PC-3 (cell line): ENCODE data around the gene KIF6. TPM values are rescaled to one million over a fixed set of nuclear protein-coding genes. Genes with fewer than 3 reads are reported as not detected.

Experiments
- ATAC-seq: fragments of 200-7000 bp; cut with Tn5 transposase; 2 replicates; pipeline ENCODE4 v1.9.1; 2020; ENCODE audit warnings: mild to moderate bottlenecking, moderate library complexity
- BruUV-seq: library from RNA; stranded (reverse); fragments of 400-500 nt; replicated peaks from 2 replicates; lab custom pipeline; 2021; lab: Mats Ljungman, UMichigan
- CTCF ChIA-PET: fragments of 300-600 bp; sonication (Branson Sonifier 250); formaldehyde crosslinking; loops from one replicate; lab custom pipeline; 2022; ENCODE audit warnings: antibody characterized with exemption; lab: Charles Lee
- POLR2A ChIA-PET: fragments of 300-600 bp; sonication (Branson Sonifier 250); formaldehyde crosslinking; loops from one replicate; lab custom pipeline; 2022; ENCODE audit warnings: antibody characterized with exemption; ENCODE audit not compliant: unreplicated experiment; lab: Charles Lee
- DNase-seq: peaks from one replicate; pipeline ENCODE4 v3.0.0-alpha.2; 2015
- H2AFZ ChIP-seq: fragments of 300-600 bp; sonication (generic); 2 replicates; pipeline ENCODE4 v1.6.0; 2016; ENCODE audit warnings: antibody characterized with exemption, low read length
- H3F3A ChIP-seq: fragments of 300-600 bp; sonication (generic); one replicate; pipeline ENCODE4 v1.6.0; 2017; ENCODE audit warnings: antibody characterized with exemption, low read length, control low read depth, mild to moderate bottlenecking; ENCODE audit not compliant: unreplicated experiment
- H3K27ac ChIP-seq: fragments of 300-600 bp; sonication (generic); 2 replicates; pipeline ENCODE4 v1.5.1; 2016; ENCODE audit warnings: mild to moderate bottlenecking, low read length
- H3K27me3 ChIP-seq: fragments of 300-600 bp; sonication (generic); 2 replicates; pipeline ENCODE4 v1.6.1; 2016; ENCODE audit warnings: low read length, mixed read lengths
- H3K36me3 ChIP-seq: fragments of 300-600 bp; sonication (generic); 2 replicates; pipeline ENCODE4 v1.6.1; 2016; ENCODE audit warnings: low read depth, mixed run types, low read length, mixed read lengths
- H3K4me1 ChIP-seq: fragments of 300-600 bp; sonication (generic); 2 replicates; pipeline ENCODE4 v1.5.1; 2016; ENCODE audit warnings: low read length; ENCODE audit not compliant: insufficient read depth
- H3K4me2 ChIP-seq: fragments of 300-600 bp; sonication (generic); 2 replicates; pipeline ENCODE4 v1.6.0; 2016; ENCODE audit warnings: low read length
- H3K4me3 ChIP-seq: fragments of 300-600 bp; sonication (generic); 2 replicates; pipeline ENCODE4 v1.5.1; 2016; ENCODE audit warnings: mild to moderate bottlenecking, low read length, mixed read lengths
- H3K79me2 ChIP-seq: fragments of 300-600 bp; sonication (generic); 2 replicates; pipeline ENCODE4 v1.6.1; 2017; ENCODE audit warnings: low read length, mixed read lengths
- H3K9ac ChIP-seq: fragments of 300-600 bp; sonication (generic); 2 replicates; pipeline ENCODE4 v1.6.0; 2016; ENCODE audit warnings: mild to moderate bottlenecking, low read length
- H3K9me2 ChIP-seq: fragments of 300-600 bp; sonication (generic); replicated peaks from 2 replicates; pipeline ENCODE4 v1.6.1; 2016; ENCODE audit warnings: mixed run types, low read length, mixed read lengths
- H3K9me3 ChIP-seq: fragments of 300-600 bp; sonication (generic); 2 replicates; pipeline ENCODE4 v1.6.1; 2016; ENCODE audit warnings: low read length, mixed read lengths
- H4K20me1 ChIP-seq: fragments of 300-600 bp; sonication (generic); 2 replicates; pipeline ENCODE4 v1.6.1; 2016; ENCODE audit warnings: low read length, mixed read lengths
- EZH2 ChIP-seq: fragments of 300-600 bp; sonication (generic); IDR thresholded peaks from one replicate; pipeline ENCODE4 v1.6.1; 2017; ENCODE audit warnings: antibody characterized with exemption, mild to moderate bottlenecking, low read length; ENCODE audit not compliant: unreplicated experiment
- EZH2phosphoT487 ChIP-seq: fragments of 300-600 bp; sonication (generic); IDR thresholded peaks from 2 replicates; pipeline ENCODE4 v1.6.1; 2018; ENCODE audit warnings: mild to moderate bottlenecking, antibody characterized with exemption, low read length, borderline replicate concordance
- intact Hi-C: fragments of 100-400 bp; cut with micrococcal nuclease; formaldehyde crosslinking; loops from 2 replicates; pipeline ENCODE4 v1.9.0; 2023
- total RNA-seq: library from RNA; depleted of rRNA; stranded (reverse); fragments of >200 nt; gene quantifications from 2 replicates; pipeline ENCODE4 v1.2.3, GENCODE V29; 2014
- TF ChIP-seq, protein P1 (sequence below): fragments of 300-600 bp; sonication (generic); conservative IDR thresholded peaks from 2 replicates; pipeline ENCODE4 v1.5.1; 2017; ENCODE audit warnings: antibody characterized with exemption, low read depth, mild to moderate bottlenecking, low read length

The KIF6 gene
- total RNA-seq, 1 experiment from 2014 or later = 0.07 TPM

DNA sequence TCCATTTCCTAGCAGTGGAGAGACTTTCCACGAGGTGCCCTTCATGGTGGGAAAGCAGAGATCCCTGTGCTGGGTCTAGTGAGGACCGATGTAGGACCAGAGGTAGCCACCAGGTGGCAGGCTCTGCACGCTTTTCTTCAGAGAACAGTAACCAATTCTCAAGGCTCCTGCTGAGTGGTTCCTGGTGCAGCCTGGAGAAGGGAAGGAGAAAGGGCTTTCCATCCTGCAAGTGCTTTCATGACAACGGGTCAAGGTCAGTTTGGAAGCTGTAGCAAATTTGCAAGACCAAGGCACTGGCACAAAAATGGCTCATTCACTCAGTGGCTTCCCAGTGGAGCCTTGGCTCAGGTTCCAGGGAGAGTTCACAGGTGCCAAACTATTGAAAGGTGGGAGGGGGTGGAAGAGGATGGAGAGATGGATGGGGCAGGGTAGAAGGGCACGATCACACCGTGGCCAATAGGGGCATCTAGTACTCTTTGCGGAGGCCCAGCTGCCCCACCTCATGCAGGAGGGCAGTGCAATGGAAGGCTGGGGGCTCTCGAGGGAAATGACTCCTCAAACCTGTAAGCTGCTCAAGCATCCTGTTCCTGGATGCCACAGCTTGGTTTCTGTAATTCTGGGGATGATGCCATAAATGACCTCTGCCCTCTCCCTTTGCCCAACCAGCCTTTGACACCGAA lies 377.2 kb downstream of the KIF6 start:
- Histone ChIP-seq H3K79me2 (no peaks in the 10 kb centered on the region), H3F3A (no peaks in the 10 kb centered on the region), H3K9ac (no peak overlapping the region), H3K27ac (no peak overlapping the region), H3K27me3 (peaks cover 27% of the 10 kb centered on the region), H3K36me3 (no peaks in the 10 kb centered on the region), H3K9me3 (no peaks in the 10 kb centered on the region), H3K4me3 (no peak overlapping the region), H2AFZ (no peak overlapping the region), H3K4me2 (no peak overlapping the region), H4K20me1 (no peaks in the 10 kb centered on the region), H3K9me2 (no peaks in the 10 kb centered on the region), H3K4me1 (no peaks in the 10 kb centered on the region)
- TF ChIP-seq EZH2phosphoT487 = no peak
- TF ChIP-seq, protein P1, sequence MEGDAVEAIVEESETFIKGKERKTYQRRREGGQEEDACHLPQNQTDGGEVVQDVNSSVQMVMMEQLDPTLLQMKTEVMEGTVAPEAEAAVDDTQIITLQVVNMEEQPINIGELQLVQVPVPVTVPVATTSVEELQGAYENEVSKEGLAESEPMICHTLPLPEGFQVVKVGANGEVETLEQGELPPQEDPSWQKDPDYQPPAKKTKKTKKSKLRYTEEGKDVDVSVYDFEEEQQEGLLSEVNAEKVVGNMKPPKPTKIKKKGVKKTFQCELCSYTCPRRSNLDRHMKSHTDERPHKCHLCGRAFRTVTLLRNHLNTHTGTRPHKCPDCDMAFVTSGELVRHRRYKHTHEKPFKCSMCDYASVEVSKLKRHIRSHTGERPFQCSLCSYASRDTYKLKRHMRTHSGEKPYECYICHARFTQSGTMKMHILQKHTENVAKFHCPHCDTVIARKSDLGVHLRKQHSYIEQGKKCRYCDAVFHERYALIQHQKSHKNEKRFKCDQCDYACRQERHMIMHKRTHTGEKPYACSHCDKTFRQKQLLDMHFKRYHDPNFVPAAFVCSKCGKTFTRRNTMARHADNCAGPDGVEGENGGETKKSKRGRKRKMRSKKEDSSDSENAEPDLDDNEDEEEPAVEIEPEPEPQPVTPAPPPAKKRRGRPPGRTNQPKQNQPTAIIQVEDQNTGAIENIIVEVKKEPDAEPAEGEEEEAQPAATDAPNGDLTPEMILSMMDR = peak; percentile 88
- CTCF ChIA-PET = no interaction called here
- peak; percentile 73 for DNase-seq
- ATAC-seq = peak; percentile 88
- POLR2A ChIA-PET = no interaction called here
- intact Hi-C loops = loop anchor here (5.0 to 10.0 kb wide), 2 partner anchors 1499 to 1967 kb away; no protein-coding TSS in a partner anchor
- no TSS peak for BruUV-seq

DNA sequence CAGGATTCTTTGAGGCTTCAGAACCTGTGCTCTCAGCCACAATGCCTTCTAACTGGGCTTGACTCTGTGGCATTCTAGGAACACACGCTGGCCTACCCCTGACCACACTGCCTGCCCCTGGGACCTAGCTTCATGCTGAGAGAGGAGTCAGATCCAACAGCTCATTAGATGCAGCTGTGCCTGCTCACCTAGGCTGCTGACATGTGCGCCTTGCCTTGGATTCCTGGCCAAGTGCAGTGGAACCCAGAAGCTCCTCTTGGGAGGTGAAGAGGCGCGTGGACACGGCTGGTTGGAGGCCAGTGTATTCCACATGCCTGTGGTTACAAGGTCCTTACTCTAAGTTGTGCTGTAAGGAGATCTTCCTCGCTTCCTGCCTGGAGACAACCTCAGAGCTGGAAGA lies 378.0 kb downstream of the KIF6 start:
- no peaks in the 10 kb centered on the region for H3K4me1 ChIP-seq
- H3K9ac ChIP-seq = no peak overlapping the region
- H3K4me2 ChIP-seq = no peak overlapping the region
- H3K27me3 ChIP-seq = peaks cover 28% of the 10 kb centered on the region
- H3K79me2 ChIP-seq = no peaks in the 10 kb centered on the region
- no peak overlapping the region for H3K4me3 ChIP-seq
- H4K20me1 ChIP-seq = no peaks in the 10 kb centered on the region
- ChIA-PET POLR2A (no interaction called here), CTCF (no interaction called here)
- TF ChIP-seq, protein P1 = no peak
- TF ChIP-seq EZH2phosphoT487 = no peak
- no peak for TF ChIP-seq EZH2
- DNase-seq = no peak
- no peaks in the 10 kb centered on the region for H3K9me2 ChIP-seq
- no peak for ATAC-seq
- no TSS peak for BruUV-seq
- H3K27ac ChIP-seq = no peak overlapping the region
- no peak overlapping the region for H2AFZ ChIP-seq
- intact Hi-C loops = loop anchor here (5.0 to 10.0 kb wide), 2 partner anchors 1500 to 1968 kb away; no protein-coding TSS in a partner anchor
- no peaks in the 10 kb centered on the region for H3K9me3 ChIP-seq
- no peaks in the 10 kb centered on the region for H3F3A ChIP-seq
- no peaks in the 10 kb centered on the region for H3K36me3 ChIP-seq

DNA sequence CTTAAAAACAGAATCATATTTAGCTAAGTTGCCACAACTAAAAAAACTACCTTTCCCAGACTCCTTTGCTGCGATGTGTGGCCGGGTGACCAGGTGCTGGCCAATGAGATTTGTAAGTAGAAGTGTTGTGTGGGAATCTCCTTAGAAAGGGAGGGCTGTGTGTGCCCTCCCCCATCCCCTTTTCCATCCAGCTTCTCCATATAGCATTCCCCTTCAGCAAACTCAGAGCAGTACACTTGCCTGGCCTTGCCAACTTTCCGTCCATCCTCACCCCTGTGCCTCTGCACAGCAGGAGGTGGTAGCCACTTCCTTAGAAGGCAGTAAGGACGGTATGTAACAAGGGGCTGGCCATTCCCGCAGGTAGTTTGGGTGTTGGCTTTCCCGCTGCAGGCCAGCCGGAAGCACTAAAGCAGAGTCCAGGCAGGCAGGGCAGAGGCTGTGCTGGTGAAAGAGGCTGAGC lies 380.4 kb downstream of the KIF6 start:
- ATAC-seq (no peak), DNase-seq (no peak)
- no peaks in the 10 kb centered on the region for H3K9me2 ChIP-seq
- H3F3A ChIP-seq = no peaks in the 10 kb centered on the region
- H3K4me3 ChIP-seq = no peak overlapping the region
- H3K9ac ChIP-seq = no peak overlapping the region
- ChIA-PET POLR2A (no interaction called here), CTCF (no interaction called here)
- no TSS peak for BruUV-seq
- no peaks in the 10 kb centered on the region for H3K4me1 ChIP-seq
- no peaks in the 10 kb centered on the region for H3K36me3 ChIP-seq
- TF ChIP-seq EZH2phosphoT487 = no peak
- no peak for TF ChIP-seq EZH2
- TF ChIP-seq, protein P1 = no peak
- no peak overlapping the region for H3K27ac ChIP-seq
- peaks cover 32% of the 10 kb centered on the region for H3K27me3 ChIP-seq
- no peak overlapping the region for H2AFZ ChIP-seq
- no peaks in the 10 kb centered on the region for H4K20me1 ChIP-seq
- no peaks in the 10 kb centered on the region for H3K79me2 ChIP-seq
- no peak overlapping the region for H3K4me2 ChIP-seq
- H3K9me3 ChIP-seq = no peaks in the 10 kb centered on the region
- intact Hi-C loops = loop anchor here (5.0 to 10.0 kb wide), 2 partner anchors 1502 to 1970 kb away; no protein-coding TSS in a partner anchor
